ENCODE data around the gene OSBPL5.

- TF ChIP-seq YY1 (IDR thresholded peaks at IDR 0.05; ENCODE audit: insufficient read depth, insufficient read length) (no peak), ZNF274 (IDR thresholded peaks at IDR 0.05; ENCODE audit: low read depth, low read length) (no peak), SUZ12 (IDR thresholded peaks at IDR 0.05; ENCODE audit: extremely low read depth, insufficient read depth, insufficient read length) (no peak)
Observed at GRCh38 chr11:3086671-3087150, 78.4 kb downstream of the OSBPL5 start.
